HG03469 (cell line): Measurements from ENCODE around the gene SERPINE2.
A peak's percentile ranks its signal among the peaks of the same experiment; 100 is the strongest.
"Not testable (repeated sequence)": the region's sequence is repeated elsewhere in the genome, so short reads cannot be mapped to it uniquely, and the experiment has no call there.

Experiments used
- ATAC-seq: cut with Tn5 transposase; IDR thresholded peaks from one replicate; pipeline ENCODE4 v1.9.1; 2021; ENCODE audit warnings: mild to moderate bottlenecking, moderate library complexity, moderate number of reproducible peaks; ENCODE audit not compliant: unreplicated experiment

SERPINE2 gene

DNA sequence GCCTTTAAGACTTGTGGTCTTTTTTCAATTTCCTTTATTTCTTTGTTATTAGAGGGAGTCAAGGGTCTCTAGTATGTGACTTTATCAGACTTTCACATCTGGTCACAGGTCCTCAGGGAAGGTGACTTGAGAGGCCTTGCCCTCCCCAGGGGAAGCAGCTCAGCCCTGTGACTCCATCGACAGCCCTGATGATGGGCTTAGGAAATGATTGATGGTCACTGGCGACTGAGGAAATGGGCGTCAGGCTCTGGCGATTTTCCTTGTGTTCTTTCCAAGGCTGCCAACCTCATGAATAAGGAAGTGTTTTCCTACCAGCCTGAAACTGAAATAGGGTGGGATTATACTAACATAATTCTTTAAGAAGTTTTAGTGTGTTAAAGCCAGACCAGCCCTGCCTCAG, 21.1 kb downstream of the SERPINE2 start:
- no peak for ATAC-seq

DNA sequence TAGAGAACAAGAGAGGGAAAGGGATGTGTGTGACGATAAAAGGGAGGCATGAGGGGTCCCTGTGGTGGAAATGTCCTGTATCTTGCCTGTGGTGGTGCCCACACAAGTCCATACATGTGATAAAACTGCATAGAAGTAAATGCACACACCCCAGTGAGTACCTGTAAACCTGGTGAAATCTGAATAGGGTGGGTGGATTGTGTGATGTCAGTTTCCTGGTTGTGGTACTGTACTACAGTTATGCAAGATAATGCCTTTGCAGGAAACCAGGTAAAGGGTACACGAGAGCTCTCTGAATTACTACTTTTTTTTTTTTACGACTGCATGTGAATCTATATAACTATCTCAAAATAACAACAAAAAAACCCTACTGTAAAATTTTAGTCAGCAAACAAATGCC, 22.1 kb downstream of the SERPINE2 start:
- no peak for ATAC-seq

DNA sequence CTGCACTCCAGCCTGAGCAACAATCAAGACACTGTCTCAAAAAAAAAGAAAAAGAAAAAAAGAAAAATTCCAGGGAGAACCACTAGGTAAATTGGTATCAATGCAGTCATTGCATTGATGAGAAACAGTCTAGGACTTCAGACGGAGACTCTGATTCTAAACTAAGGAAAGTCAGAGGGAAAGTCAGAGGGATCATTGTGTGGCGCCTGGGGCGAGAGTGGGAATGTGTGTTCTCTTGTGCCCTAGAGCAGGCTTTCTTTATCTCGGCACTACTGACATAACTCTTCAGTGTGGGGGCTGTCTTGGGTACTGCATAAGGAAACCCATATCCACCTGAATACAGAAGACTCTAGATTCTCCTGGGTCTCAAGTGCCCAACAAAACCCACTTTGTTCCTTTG, 24.8 kb downstream of the SERPINE2 start:
- ATAC-seq = no peak

DNA sequence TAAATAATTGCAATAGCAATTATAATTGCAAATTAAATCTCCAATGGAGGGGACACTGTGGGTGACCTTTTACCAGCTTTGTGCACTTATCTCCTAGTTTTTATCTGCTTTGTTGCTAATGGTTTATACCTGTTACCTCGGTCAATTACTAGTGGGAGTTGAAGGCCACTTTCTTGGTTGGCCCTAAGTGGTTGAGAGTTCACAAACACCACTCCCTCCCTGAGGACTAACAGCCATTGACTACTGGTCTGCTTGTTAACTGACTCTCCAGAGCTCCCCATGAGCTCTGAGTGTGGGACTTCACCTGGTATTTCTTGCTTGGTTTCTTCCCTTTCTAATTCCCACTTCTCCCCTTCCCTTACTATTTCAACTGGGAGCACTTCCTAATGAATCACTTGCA, 27.2 kb downstream of the SERPINE2 start:
- ATAC-seq = no peak

DNA sequence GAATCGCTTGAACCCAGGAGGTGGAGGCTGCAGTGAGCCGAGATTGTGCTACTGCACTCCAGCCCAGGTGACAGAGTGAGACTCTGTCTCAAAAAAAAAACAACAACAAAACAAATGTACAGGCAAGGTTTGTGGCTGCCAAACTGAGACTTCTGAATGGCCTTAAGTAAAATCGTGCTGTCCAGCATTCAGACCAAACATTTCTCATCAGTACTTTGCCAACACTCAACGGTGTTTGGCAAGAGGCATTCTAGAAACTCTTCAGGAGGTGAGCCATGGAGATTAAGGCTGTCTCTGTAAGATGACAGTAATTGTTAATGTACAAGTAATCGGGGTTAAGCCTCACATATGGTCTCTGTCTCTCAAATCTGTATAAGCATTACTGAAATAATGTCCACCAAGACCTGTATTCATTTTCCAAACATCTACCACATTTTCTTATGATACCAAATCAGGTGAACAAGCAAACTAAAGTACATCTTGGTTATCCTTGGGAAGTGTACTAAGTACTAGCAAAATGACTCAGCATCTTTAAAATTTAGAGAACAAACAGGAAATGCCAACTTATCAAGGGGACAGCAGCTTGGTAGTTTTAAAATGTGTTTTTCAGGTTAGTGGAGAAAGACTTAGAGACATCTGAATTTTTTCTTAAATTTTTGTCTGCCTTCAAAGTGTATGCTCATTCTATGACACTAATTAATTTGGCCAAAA, 29.3 kb downstream of the SERPINE2 start:
- no peak for ATAC-seq

DNA sequence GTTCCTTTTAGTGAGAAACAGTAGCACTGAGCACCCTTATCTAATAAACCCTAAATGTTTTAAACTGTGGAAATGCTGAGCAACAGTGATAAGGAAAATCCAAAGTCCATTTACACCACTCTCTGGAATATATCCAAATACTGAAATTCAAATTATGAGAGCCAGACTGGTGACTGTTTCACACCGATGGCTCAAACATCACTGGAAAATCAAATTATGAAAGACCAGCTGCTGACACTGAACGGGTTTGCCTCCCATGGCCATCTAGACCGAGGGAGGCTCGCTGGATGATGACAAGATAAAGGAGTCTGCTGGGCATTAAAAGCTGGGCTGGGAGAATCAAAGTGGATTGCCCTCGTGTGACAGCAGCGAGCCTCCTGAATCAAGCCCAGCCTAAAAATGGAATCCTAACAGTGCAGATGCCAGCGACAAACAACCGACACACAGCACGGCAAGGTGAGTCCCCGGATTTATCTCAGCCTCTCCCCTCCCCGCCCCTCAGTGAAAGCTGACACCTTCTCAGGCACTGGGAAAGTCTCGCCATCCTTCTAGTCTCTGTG, 30.3 kb downstream of the SERPINE2 start:
- ATAC-seq = no peak

DNA sequence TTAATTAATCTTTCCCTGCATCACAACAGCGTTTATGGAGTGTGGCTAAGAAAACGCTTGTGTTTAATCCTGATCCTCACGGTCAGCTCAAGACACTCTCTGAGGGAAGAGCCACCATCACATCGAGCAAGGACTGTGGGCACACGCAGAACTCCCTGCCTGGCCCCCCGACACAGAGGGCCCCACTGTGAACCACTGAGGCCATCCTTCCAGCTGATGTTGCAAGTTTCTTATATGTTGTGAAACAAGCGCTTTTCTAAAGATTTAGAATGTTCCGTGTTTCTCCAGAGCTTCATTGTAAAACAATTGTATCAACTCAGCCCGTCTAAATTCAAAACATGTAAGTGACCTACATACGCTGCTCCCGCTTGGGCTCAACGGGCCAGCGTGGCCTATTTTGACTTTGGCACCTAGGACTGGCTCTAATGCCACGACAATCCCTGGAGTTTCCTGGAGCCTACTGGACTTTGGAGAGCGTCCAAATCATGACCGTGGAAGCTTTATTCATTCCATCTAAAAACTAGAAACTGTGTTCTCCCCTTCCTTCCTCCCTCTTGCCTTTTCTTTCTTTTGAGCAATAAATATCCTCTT, 34.9 kb downstream of the SERPINE2 start:
- ATAC-seq = no peak

DNA sequence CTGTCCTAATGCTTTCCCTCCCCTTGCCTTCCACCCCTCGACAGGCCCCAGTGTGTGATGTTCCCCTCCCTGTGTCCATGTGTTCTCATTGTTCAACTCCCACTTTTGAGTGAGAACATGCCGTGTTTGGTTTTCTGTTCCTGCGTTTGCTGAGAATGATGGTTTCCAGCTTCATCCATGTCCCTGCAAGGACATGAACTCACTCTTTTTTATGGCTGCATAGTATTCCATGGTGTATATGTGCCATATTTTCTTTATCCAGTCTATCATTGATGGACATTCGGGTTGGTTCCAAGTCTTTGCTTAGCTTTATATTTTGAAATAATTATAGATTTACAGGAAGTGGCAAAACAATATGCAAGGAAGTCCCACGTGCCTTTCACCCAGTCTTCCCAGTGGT, 38.4 kb downstream of the SERPINE2 start:
- not testable (repeated sequence) for ATAC-seq

DNA sequence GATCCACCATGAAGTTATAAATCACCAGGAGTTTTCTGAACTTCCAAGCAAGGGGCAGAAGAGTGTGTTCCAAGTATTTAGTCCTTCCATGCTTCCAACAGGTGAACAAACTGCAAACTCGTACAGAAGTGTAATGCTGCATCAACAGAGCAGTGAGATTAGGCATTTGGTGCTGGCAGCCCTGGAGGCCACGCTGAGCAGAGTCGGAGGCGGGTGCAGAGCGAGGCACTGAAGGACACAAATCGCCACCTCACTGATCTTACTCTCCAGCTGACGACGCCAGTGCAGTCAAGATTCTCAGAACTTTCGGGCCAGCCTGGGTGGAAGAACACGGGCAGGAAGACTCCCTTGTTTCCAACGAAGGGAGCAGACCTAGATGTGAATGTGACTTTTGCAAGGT, 39.2 kb downstream of the SERPINE2 start:
- no peak for ATAC-seq

DNA sequence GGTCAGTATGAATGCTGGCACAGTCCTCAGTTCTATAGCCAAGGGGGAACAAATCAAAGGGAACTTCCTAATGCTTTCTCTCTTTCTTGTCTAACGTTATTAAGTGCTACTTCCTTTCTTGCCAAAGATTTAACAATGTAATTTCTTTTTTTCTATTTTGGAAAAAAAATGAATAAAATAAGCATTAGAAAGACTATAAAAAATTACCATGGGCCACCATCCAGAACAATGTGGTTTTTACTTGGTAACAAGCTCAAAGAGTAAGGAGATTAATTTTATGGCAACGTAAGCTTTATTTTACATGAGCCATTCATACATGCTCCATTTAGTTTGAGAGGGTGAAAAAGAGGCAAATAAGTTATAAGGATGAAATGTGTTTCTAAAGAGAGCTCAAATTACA, 40.1 kb downstream of the SERPINE2 start:
- no peak for ATAC-seq

DNA sequence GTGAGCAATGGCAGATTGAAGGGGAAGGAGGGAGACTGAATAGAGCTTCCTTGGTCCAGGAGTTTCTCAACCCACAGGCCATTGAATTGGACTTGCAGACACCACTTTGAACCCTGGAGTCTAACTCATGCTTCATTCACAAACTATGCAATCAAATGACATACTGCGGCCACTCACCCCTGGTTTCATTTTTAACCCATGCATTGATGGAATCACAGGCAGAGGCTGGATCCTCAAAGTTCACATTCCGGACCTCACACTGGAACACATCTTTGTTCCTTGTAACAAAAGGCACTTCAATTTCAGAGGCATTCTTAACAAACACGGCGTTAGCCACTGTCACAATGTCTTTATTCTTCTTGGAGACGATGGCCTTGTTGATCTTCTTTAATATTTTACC, 41.1 kb downstream of the SERPINE2 start:
- no peak for ATAC-seq

DNA sequence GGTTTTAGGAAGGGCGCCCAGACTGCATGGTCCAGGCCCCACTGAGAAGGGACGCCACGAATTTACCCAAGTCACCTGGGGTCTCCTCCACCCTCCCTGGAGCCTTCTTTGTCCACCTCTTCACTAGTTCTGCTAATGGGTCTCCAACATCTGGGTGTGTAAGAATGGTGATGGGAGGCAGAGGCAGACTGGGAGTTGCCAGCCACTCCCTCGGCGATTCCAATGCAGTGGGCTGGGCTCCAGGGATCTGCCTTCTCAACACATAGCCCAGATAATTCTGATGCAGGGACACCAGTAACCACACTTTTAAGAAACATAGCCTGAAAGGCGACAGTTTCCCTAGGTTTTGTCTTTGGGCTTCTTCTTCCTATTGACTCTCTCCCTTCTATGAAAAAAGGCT, 42.7 kb downstream of the SERPINE2 start:
- ATAC-seq = no peak

DNA sequence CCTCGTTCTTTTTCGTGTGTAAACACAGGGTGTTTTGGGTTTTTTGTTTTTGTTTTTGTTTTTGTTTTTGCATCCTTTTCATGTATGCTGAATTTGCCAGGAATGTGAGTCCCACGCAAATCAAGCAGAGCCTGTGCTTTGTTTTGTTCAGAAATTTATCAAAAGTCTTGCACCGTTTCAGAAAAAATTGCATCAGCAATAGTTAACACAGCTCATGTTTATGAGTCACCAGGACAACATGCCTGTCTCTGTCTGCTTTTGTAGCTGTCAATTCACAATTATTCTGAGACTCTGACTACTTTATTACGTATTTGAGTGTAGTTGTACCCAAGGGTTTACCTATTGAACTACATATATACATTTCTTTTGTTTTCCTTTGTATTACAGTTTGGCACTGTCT, 43.5 kb downstream of the SERPINE2 start:
- ATAC-seq = no peak

DNA sequence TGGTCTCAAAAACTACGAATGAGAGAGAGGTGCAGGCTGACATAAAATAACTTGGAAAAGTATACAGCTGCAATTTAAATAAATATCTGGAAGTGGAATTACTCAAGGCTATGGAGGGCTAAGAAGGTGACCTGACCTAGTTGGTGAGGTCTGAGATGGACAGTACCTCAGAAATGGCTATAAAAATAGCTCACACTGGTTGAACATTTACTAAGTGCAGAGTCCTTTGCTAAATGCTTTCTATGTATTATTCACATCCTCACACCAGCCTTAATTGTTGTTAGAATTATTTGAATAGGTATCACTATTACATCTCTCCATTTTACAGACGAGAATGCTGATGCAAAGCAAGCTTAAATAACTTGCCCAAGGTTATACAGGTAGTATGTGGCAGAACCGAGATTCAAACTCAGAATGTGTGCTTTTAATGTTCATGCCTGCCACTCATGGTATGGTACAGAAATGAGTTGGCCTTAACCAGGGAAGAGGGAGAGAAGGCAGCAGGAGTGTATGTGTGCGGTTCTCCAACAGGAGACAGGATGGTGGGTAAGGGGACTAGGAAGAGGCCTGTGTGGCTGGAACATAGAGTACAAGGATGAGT, 44.4 kb downstream of the SERPINE2 start:
- no peak for ATAC-seq

DNA sequence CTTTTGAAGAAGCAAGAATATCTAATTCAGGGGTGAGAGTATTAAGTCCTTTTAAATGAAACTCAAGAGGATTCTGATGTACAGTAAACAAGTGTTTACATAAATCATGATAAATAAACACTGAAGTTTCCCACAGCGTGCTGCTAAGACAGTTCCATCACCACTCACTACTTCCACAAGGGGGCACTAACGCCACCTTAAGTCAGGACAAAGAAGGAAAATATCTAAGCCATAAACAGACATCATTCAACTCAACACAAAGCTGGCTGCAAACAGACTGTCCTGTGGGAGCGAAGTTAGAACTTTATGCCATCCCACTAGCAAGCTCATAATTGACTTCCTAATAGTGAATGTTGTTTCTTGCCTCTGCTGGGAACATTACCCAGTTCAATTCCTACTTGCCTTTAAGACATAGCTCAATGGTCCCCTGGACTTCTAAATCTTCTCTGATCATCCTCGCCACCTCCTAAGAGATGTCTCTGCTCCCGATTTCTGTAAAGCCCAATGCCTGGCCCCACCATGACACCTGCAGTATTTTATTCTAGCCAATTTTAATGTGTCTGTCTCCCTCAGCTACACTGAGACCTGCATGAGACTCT, 45.4 kb downstream of the SERPINE2 start:
- ATAC-seq = peak; percentile 67

DNA sequence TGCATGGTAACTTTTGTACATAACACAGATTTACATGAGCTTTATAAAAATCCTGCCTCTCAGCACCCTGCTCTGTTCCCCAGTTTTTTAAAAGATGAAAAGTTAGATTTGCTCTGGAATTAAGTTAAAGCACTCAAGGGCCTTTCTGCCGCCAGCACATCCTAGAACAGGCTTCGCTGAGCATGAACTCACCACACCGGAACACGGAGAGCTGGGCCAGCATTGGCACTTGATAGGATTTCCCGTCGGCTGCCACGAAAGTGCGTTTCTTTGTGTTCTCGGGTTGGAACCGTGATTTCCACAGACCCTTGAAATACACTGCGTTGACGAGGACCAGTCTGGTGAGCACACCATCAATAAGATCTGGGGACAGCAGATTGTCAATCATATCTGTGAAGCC, 47.5 kb downstream of the SERPINE2 start:
- ATAC-seq = no peak

DNA sequence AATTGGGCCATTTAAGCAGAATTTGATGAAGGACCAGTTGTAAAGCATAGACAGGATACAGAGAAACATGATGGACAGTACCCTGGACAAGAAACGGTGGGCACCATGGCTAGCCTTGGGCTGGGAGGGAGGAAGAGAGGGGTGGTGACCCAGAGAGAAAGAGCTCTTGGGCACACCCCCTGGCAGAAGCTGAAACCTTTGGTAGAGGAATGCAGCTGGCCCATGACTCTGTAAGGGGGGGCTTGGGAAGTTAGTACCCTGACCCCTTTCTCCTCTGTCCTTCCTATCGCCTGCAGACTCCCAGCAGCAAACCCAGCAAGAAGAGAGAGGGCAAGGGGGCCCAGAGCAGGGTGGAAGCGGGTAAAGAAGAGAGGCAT, 49.2 kb downstream of the SERPINE2 start:
- ATAC-seq = no peak

DNA sequence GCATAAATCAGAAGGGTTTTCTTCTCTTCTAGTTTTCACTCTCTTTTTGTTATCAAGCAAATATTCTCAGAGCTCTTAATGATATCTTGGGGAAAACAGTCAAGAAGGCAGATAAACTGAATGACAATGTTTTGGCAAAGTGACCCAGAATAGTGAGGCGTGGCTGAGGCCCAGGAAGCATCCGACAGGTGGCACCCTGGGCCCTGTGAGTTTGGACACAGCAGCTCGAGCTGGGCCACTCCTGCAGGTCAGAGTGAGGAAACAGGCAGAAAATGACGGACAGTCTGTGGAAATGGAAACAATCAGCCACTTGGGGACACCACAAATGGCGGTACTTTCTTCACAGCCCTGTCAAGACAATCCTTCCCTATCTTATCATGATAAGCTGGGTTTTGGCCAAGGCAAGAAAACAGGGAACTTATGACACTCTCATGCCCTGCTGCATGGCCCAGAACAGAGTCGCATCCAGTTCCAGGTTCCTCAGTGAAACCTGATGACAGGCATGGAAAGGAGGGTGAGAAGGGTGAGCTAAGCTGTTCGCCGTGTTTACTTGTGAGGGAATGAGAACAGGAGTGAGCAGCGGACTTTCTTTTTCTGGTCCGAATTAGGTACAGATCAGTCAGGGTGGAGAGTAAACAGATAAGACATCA, 49.8 kb downstream of the SERPINE2 start:
- no peak for ATAC-seq

DNA sequence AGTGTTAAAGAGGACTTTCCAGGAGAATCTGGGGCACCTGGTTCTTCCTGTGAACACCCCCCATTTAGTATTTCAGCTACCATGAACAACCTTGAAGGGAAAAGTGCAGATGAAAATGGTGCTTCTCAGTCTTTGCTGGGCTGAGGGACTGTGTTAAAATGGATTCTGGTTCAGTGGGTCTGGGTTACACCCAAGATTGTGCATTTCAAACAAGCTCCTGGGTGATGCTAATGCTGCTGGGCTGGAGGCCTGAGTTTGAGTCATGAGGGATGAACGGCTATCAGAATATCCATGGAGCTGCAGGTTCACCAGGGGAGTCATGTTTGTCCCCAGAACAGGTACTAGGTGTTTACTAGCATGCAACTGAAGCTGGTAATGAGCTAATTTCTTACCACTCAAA, 57.8 kb downstream of the SERPINE2 start:
- ATAC-seq = no peak

DNA sequence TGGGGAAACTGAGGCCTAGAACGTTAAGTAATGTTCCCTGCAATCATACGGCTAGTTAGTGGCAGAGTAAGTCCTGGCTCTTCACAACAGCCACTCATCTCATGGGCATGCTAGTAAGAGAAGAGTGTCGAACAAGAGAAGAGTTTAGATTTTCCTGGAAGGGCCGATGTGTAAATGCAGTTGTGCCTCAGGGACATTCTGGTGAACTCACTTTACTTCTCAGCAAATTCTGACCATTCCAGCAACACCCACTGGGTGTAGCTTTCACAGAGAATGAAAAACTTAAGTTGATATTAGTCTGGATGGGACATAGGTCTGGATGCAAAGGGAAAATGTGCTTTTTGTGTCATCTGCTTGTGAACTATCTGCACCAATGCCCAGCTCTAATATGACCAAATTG, 58.3 kb downstream of the SERPINE2 start:
- ATAC-seq = no peak

DNA sequence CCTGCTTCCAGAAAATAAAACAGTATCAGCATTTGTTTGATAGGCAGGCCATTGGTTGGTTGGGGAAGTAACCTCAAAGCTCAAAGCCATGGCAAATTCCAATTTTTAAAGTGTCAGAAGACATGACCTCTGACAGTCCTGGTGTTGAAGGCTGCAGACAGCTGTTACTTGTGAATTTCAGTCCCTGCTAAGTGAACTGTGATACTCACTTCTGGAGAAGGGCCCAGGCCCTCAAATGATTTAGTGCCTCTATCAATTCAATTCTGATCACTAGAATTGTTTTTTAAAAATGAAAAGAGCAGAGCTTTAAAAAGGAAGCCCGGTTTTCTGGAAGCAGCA, 58.7 kb downstream of the SERPINE2 start:
- no peak for ATAC-seq
